Sigmoid colon (tissue), 4 donors: Measurements from ENCODE around the gene MAFF.
A peak's percentile ranks its signal among the peaks of the same experiment; 100 is the strongest.

ENCODE experiments used
- EP300 ChIP-seq, 4 donors: sonication (generic); formaldehyde crosslinking; IDR thresholded peaks; one replicate each; pipeline ENCODE4 v1.6.1; 2017; ENCODE audit warnings: antibody characterized with exemption in 4 of 4
- POLR2A ChIP-seq, 2 donors: fragments of 450-650 bp; IDR thresholded peaks; one replicate each; pipeline ENCODE4 v1.6.1; 2016; ENCODE audit warnings: antibody characterized with exemption in 2 of 2, mild to moderate bottlenecking in 2 of 2, moderate library complexity in 2 of 2
- POLR2AphosphoS5 ChIP-seq, 4 donors: sonication (generic); formaldehyde crosslinking; IDR thresholded peaks; one replicate each; pipeline ENCODE4 v1.6.1; 2017; ENCODE audit warnings: antibody characterized with exemption in 4 of 4
- TF ChIP-seq, protein P1 (sequence below), 4 experiments: fragments of 450-650 bp in 3 of 4; fragments of 200-600 bp in 1 of 4; IDR thresholded peaks; one replicate each; pipeline ENCODE4 v1.5.1; 2016 to 2019; ENCODE audit warnings: antibody characterized with exemption in 4 of 4, mild to moderate bottlenecking in 3 of 4, moderate library complexity in 2 of 4

DNA sequence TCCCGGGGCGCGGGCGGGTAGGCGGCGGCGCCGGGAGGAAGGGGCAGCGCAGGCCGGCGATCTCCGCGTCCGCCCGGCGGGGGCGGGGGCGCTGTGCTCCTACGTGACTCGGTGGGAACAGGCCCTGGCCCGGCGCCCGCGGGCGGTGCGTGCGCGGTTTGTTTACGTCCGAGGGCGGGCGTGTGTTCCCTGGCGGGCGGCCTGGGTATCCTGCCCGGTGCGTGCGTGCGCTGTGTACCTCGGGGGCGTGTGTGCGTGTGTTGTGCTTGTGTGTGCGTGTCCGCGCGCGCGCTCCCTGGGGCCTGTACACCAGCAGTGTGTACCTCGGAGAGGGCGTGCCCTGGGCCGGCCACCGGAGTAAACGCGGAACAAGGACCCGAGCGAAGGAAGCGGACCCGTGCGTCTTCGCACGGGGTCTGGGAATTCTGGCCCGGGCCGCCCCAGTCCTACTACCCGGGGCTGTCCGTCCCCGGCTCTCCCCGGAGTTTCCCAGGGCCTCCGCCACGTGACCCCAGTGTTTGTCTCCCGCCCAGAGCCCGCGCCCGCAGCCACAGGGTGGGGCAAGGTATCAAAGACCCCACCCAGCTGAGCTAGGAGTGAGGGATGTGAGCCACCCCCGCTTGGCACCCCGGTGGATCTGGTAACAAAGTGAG, 769 bp downstream of the MAFF start:
- TF ChIP-seq POLR2A (IDR thresholded peaks at IDR 0.05) = no peak
- TF ChIP-seq, protein P1, sequence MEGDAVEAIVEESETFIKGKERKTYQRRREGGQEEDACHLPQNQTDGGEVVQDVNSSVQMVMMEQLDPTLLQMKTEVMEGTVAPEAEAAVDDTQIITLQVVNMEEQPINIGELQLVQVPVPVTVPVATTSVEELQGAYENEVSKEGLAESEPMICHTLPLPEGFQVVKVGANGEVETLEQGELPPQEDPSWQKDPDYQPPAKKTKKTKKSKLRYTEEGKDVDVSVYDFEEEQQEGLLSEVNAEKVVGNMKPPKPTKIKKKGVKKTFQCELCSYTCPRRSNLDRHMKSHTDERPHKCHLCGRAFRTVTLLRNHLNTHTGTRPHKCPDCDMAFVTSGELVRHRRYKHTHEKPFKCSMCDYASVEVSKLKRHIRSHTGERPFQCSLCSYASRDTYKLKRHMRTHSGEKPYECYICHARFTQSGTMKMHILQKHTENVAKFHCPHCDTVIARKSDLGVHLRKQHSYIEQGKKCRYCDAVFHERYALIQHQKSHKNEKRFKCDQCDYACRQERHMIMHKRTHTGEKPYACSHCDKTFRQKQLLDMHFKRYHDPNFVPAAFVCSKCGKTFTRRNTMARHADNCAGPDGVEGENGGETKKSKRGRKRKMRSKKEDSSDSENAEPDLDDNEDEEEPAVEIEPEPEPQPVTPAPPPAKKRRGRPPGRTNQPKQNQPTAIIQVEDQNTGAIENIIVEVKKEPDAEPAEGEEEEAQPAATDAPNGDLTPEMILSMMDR (IDR thresholded peaks at IDR 0.05) = peak in 1 of 4 experiments; percentile 12
- peak; percentile 77 to 99 (median 94) for TF ChIP-seq EP300 (IDR thresholded peaks at IDR 0.05)
- peak; percentile 61 to 91 (median 68) for TF ChIP-seq POLR2AphosphoS5 (IDR thresholded peaks at IDR 0.05)
